GM18498 (cell line): ENCODE measurements around the gene RALGAPA2.
"Not testable (repeated sequence)": the region's sequence is repeated elsewhere in the genome, so short reads cannot be mapped to it uniquely, and the experiment has no call there.

Source experiments
- ATAC-seq: cut with Tn5 transposase; IDR thresholded peaks from one replicate; pipeline ENCODE4 v1.9.1; 2021; ENCODE audit warnings: mild to moderate bottlenecking, moderate library complexity; ENCODE audit not compliant: unreplicated experiment

Gene RALGAPA2

GRCh38 chr20:20358801-20359200 is 353.6 kb downstream of the RALGAPA2 start:
- no peak for ATAC-seq

GRCh38 chr20:20355503-20355902 is 356.9 kb downstream of the RALGAPA2 start:
- ATAC-seq, result not testable (repeated sequence)

GRCh38 chr20:20353576-20353975 is 358.9 kb downstream of the RALGAPA2 start:
- no peak for ATAC-seq

- ATAC-seq, result no peak
Observed at GRCh38 chr20:20344476-20344875, 368.0 kb downstream of the RALGAPA2 start.

GRCh38 chr20:20343932-20344331 is 368.5 kb downstream of the RALGAPA2 start:
- no peak for ATAC-seq
